CD4-positive, alpha-beta T cell treated with Interleukin-4 for 4 hours (primary cell): ENCODE measurements around the gene TOMM22.

Source experiments
- DNase-seq: peaks from one replicate; pipeline ENCODE4 v3.0.0-alpha.2; 2020

Gene TOMM22

DNA sequence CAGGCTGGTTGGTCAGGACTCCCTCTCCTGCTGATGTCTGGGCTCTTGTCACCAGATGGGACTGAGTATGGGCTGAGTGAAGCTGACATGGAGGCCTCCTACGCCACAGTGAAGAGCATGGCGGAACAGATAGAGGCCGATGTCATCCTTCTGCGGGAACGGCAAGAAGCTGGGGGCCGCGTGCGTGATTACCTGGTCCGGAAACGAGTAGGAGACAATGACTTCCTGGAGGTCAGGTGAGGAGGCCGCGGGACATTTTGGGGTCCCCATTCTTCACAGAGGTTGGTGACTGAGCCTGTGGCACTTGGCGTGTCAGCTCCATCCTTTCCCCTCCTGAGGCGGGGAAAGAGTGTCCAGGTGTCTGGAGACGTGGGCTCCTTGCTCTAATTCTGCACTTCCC, 34.1 kb downstream of the TOMM22 start:
- no peak for DNase-seq

DNA sequence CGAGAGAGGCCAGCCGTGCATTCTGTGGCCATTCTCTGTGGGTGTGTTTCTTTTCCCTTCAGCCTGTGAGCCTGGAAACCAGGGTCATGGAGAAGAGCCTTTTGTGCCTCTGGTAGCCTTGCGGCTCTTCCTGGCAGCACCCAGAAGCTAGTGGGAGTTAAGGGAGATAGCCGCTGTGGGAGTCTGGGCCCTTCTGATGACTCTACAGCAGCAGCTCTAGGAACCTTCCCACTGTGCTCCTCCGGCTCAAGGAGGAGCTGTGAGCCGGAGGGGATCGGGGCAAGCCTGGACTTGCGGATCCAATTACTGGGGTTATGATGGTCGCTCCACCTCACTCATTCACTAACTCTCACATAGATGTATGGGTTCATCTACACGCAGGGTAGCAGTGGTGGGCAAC, 34.5 kb downstream of the TOMM22 start:
- no peak for DNase-seq

DNA sequence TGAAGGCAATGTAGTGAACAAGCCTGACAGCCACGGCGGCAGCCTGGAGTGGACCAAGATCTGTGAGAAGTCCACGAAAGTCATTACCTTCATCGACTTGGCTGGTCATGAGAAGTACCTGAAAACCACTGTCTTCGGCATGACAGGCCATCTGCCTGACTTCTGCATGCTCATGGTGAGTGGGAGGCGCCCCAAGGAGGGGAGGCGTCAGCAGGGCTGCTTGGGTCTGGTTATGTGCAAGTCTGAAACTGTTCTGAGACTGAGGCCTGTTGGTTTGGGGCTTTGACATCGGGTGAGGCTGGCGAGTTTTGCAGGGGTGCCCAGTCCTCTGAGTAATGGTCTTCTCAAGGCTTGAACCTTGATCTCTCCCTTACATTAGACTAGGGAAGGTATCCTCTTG, 35.1 kb downstream of the TOMM22 start:
- DNase-seq = no peak

DNA sequence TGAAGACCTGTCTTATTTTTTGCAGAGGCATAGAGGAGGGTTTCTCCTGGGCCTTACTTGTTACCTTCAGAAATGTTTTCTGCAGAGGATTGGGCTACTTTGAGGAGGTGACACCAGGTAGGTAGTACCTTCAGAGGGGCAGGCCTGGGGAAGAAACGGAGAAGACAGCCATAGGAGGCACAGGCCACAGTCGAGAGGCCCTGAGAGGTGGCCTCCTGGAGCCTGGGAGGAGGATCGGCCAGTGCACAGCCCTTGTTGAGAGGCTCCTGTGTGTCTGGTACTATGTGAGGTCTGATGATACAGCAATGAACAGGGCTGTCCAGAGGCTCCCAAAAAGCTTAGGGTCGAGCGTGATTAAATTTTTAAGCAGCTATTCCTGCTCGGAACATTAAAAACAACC, 35.5 kb downstream of the TOMM22 start:
- no peak for DNase-seq

DNA sequence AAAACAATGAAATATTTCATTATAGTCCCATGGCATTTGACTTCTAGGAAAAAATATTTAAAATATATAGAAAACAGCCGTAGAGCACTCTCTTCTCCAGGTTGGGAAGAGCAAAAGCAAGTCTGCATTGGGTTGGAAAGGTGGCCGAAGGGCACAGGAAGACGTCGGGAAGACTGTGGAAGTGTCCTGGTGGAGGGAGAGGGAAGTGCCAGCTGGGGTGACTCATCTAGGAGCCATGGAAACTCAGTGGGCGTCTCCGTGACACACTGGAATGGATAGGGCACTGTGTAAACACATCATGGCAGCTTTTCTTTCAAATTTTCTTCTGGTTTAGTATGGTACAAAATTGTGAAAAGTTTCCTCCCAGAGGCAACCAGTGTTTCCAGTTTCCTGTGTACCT, 36.7 kb downstream of the TOMM22 start:
- DNase-seq = no peak

DNA sequence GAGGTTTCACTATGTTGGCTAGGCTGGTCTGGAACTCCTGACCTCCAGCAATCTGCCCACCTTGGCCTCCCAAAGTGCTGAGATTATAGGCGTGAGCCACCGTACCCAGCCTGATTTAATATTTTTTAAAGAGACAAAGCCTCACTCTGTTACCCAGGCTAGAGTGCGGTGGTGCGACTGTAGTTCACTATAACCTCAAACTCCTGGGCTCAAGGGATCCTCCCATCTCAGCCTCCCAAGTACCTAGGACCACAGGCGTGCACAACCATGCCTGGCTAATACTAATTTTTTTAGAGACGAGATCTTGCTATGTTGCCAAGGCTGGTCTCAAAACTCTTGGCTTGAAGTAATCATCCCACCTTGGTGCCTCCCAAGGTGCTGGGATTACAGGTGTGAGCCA, 37.4 kb downstream of the TOMM22 start:
- DNase-seq = no peak

DNA sequence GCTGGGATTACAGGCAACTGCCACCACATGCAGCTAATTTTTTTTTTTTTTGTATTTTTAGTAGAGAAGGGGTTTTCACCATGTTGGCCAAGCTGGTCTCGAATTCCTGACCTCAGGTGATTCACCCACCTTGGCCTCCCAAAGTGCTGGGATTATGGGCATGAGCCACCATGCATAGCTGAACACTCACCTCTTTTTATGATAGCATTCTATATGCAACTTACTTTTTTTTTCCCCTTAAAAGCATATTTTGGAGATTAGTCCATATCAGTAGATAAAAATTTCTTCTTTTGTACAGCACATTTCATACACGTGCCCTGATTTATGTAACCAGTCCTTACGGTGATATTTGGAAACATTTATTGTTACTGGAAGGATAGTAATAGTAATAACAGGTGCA, 38.6 kb downstream of the TOMM22 start:
- no peak for DNase-seq

DNA sequence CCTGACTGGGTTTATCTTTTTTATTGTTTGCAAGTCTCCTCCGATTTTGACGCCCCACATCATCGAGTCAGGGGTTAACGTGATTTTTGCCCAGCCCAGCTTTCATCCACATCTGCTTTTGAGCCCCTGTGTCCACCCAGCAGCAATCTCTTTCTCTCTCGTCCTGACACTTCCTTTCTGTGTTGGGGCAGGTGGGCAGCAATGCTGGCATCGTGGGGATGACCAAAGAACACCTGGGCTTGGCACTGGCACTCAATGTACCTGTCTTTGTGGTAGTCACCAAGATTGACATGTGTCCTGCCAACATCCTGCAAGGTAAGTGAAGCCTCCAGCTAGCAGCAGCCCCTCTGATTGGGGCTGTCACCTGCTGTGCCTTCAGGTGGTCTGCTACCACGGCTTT, 39.8 kb downstream of the TOMM22 start:
- no peak for DNase-seq

DNA sequence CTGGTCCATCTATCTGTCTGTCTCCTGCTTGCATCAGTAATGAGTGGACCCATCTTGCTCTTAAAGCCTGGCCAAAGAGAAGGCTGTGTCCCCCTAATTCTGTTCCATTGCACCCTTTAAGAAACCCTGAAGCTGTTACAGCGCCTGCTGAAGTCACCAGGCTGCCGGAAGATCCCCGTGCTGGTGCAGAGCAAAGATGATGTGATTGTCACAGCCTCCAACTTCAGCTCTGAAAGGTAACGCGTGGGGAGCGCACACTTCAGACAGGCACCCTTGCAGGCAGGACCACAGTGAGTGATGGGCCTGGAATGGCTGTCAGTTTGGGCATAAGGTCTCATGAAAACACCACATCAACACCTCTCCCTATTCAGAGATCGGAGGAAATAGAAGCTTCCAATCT, 42.4 kb downstream of the TOMM22 start:
- DNase-seq = no peak

DNA sequence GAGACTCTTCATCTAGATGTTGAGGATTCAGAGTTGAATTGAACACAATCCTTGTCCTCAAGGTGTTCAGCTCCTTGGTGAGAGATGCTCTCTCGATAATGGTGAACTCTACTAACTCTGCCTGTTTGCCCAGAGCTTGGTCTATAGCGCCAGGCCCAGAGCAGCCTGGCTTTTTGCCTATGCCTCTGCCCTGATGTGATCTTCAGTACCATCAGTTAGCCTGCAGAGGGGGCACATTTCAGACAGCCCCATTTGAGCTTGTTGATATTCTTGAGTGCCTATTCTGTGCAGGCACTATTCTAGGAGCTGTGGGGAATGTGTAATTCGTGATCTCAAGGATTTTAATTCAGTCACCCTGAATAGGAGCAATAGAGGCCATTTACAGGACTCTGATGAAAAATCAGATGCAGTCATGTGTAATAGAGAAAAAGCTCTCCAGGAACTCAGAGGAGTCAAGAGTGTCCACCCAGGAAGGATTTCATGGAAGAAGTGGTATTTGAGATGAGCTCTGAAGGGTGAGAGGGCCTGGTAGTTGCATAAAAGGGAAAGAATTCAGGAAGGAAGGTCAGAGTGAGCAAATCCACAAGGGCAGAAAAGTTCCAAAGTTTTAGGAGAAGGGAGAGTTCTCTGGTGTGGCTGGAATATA, 43.3 kb downstream of the TOMM22 start:
- peak; percentile 48 for DNase-seq

DNA sequence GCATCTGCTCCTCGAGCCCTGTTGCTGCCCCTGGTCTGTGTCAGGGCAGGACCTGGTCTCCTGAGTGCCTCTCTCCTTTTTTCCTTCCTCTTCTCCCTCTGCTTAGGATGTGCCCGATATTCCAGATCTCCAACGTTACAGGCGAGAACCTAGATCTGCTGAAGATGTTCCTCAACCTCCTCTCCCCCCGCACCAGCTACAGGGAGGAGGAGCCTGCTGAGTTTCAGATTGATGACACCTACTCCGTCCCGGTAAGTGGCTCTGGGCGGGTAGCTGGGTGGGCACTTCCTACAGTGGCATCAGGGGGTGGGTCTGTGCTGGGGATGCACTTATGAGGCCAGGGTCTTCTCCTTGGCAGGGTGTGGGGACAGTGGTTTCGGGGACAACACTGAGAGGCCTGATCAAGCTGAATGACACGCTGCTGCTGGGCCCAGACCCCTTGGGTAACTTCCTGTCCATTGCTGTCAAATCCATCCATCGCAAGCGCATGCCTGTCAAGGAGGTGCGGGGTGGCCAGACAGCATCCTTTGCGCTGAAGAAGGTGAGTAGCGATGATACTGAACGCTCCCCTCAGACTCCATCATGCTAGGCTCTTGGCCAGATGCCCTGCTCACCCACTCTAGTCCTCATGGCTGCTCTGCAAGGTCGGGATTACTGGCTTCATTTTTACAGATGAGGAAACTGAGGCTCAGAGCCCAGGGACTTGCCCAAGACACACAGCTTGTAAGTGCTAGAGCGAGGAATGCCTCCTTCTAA, 44.3 kb downstream of the TOMM22 start:
- DNase-seq = no peak

DNA sequence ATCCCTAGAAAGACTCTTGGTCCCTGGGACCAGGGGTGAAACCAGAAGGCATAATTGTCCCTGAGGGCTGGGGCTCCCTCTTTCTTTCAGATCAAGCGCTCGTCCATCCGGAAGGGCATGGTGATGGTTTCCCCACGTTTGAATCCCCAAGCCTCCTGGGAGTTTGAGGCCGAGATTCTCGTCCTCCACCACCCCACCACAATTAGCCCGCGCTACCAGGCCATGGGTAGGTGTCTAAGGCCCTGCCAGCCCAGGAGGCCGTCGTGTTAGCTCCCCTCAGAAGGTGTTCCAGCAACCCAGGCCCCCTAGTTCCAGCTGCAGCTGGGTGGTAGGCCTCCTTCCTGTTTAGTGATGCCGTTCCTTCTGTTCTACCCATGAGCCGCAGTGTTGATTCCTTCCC, 45.4 kb downstream of the TOMM22 start:
- DNase-seq = no peak

DNA sequence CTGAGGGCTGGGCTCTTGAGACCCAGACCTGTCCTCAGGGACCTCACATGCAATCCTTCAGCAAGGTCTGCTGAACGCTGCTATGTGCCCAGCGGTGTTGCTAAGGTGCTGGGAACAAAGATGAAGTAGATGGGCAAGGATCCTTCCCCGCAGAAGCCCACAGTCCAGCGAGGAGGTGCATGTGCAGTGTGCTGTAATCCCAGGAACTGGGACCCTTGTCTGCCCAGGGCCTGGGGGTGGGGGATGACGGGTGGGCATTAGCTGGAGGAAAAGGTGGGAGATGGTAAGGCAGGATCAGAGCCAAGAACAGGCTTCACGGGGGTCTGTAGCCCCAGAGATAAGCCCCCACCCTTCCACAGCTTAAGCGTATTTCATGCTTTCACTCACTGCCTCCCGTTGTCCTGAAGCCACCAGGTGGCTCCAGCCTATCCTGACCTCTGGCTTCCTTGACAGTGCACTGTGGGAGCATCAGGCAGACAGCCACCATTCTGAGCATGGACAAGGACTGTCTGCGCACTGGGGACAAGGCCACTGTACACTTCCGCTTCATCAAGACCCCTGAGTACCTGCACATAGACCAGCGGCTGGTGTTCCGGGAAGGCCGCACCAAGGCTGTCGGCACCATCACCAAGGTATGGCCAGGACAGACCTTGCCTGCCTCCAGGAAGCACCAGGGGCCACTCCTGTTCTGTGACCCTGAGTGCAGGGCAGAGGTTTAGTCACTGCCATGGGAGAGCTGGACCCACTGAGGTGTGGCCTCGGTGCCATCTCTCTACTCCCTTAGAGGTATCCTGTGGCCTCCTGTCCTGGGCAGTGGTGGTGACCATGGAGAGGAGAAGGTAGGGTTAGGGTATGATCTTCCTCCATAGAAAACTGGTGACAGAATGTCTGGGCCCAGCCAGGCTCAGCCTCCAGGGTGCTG, 46.0 kb downstream of the TOMM22 start:
- no peak for DNase-seq

DNA sequence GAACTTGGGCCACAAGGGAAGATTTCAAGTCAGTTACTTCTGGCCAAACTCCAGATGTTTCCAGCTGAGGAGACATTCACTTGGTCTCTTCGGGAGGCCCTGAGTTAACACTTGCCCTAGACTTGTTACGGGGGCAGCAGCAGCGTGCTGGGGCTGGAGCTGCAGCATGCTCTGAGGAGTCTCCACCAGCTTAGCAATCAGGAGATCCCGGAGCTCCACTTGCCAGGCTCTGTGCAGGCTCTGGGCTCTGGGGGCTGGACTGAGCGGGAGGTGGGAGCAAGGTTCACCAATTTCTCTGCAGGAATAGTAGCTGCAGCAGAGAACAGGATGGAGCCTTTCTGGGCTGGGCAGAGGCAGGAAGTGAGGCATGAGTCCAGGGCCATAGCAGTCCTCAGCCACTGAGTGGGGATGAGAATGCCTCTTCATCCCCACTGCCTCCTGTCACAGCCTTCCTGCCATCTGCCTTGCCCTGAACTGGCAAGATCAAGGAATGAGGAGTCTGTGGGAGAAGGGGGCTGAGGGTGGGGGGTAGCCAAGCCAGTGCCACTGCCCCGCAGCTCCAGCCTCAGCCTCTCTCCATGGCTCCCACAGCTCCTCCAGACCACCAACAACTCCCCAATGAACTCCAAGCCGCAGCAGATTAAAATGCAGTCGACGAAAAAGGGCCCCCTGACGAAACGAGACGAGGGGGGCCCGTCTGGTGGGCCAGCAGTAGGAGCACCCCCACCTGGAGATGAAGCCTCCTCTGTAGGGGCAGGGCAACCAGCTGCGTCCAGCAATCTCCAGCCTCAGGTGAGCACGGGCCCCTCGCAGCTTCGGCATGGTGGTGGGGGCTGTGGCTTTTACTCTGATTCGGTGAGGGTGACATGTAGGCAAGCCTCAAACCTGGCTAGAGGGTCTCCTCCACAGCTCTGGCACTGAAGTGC, 47.4 kb downstream of the TOMM22 start:
- no peak for DNase-seq

DNA sequence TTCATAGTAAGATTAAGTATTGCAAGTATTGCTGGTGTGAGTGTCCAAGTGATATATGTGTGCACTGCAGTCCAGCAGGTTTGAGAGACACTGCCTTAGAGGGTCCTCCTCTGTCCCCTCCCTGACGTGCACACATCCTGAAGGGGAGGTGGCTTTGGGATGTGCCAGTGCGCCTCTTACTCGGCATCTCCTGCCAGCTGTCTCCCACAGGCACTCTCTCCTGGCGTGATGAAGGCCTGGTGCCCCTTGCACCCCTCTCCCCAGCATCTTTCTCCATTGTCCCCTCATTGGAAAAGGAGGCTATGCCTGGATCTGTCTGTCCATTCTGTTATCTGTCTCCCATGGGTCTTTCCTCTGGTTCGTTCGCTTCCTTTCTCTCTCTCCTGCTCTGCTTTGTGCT, 48.2 kb downstream of the TOMM22 start:
- no peak for DNase-seq

DNA sequence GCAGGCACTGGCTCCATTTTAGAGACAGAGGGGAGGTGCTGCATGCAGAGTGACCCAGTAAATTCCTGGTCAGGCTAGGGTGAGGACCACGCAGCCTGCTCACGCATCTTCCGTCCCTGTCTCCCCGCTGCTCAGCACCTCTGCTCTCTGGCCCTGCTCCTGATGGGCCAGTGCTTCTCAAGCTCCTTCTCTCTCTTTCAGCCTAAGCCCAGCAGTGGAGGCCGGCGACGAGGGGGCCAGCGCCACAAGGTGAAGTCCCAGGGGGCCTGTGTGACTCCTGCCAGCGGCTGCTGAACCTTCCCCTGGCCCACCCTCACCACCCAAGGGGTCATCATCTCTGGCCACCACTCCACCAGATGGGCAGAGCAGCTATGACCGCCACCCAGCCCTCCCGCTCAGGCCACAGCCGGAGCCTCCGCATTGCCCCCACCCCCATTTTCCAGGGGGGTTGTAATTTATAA, 48.7 kb downstream of the TOMM22 start:
- DNase-seq = no peak

DNA sequence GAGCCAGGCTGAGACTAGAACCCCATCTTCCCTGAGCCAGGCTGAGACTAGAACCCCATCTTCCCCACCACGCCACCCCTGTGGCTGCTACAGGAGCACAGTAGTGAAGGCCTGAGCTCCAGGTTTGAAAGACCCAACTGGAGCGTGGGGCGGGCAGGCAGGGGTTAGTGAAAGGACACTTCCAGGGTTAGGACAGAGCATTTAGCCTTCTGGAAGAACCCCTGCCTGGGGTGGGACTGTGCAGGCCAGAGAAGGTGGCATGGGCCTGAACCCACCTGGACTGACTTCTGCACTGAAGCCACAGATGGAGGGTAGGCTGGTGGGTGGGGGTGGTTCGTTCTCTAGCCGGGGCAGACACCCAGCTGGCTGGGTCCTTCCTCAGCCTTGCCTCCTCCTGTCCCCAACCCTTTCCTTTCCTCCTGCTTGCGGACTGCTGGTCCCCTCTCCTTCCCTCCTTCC, 50.0 kb downstream of the TOMM22 start:
- no peak for DNase-seq

DNA sequence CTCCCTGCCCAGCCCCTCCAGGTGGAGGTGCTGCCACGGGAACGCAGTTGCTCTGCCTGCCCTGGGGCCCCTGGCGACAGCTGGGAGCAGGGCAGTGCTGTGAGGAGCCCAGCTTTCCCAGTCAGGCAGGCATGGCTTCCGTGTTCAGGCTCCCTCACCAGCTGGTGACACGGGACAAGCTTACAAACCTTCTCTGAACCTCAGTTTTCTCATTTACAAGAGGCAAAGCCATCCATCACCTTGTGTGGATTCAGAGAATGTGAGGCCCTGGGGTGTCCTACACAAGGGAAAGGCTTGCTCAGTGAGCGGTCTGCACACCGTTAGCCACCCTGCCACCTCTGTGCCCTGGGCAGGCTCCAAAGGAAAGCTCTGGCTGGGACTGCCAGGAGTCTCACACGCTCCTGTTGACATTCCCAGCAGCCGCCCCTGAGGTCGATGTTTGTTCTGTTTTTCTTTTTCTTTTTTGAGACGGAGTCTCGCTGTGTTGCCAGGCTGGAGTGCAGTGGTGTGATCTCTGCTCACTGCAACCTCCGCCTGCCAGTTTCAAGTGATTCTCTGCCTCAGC, 50.6 kb downstream of the TOMM22 start:
- no peak for DNase-seq

DNA sequence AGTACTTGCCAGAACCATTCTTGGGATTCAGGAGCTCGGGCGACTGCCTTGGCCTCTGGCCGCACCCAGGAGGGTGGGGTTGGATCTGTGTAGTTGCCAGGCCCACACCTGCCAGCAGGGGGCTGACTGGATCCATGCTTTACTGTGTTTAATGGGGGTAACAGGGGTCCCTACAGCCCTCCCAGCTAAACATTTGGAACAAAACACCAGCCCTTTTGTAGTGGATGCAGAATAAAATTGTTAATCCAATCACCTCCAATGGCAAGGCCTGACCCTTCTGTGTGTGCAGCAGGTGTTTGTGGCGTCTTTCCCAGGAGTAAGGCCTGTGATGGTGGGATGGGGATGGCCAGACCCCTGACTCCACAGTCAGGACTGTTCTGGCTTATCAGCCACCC, 51.6 kb downstream of the TOMM22 start:
- DNase-seq = peak; percentile 53

DNA sequence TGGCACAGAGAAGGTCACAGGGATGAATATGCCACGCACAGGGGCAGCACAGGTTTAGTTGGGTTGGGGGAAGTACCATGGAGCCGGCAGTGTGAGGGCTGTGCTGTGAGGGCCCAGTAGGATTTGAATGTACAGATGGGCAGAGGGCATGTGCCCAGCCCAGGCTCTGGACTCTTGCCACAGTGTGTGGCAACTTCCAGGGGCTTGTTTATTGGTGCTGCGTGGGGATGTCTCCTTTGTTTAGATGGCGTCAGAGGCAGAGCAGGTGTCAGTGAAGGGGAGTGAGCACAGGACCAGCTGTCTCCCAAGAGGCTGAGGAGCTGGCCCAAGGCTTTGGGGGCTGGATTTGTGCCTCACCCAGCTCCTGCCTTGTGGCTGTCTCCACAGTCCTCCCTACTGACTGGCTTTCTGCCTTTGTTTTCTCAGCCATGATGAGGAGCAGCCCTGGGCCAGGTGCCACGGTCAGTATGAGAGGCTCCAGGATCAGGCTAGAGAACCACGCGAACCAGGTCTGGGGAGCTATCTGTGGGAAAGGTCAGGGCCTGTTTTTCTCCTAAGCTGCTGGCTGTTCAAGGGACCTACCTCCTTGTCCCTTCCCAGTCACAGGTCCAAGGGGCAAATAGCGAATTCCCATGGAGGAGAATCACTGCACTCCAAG, 52.1 kb downstream of the TOMM22 start:
- DNase-seq = no peak

DNA sequence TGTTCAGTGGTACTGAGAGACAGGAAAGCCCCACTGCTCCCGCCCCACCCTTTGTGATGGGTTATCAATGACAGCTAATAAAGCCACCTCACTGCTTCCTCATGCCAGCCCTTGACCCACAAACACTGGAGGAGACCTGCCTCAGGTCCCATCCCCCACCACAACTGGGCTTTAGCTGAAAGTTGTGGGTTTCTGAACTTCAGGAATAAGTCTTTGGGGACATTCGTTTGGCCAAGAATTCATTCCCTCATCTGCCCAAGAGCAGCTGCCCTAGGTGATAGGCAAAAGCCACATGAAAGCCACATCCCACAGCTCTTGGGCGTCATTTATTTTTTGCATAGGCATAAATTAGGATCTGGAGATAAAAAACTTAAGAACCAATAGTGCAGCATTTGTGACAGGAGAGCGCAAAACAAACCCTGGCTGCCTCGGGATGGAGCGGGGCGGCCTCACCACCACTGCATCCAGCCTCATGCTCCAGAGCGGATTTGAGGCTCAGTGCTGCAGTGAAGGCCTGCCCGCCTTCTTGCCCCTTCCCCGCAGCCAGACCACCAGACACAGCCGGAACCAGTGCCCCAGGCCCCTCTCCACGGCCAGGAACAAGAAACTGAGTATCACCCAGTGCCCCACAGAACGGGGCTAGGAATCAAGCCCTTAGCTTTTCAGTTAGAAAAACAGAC, 52.8 kb downstream of the TOMM22 start:
- no peak for DNase-seq
